Fibroblast of lung (primary cell): ENCODE results near the gene SDHA. TPM values are rescaled to one million over a fixed set of nuclear protein-coding genes. Genes with fewer than 3 reads are reported as not detected.
A peak's percentile ranks its signal among the peaks of the same experiment; 100 is the strongest.

ENCODE experiments used
- DNase-seq, 2 donors: peaks; one replicate each; pipeline versions ENCODE4 v3.0.0 to v3.0.0-alpha.2; 2010; ENCODE audit warnings: low read depth in 2 of 2
- H2AFZ ChIP-seq: 2 replicates; pipeline ENCODE4 v1.5.1; 2012; ENCODE audit warnings: low read length, control low read depth, inconsistent platforms
- H3K27ac ChIP-seq: 2 replicates; pipeline ENCODE4 v1.5.1; 2011; ENCODE audit warnings: low read length, control low read depth; ENCODE audit not compliant: insufficient read depth
- H3K27me3 ChIP-seq: 2 replicates; pipeline ENCODE4 v1.5.1; 2011; ENCODE audit warnings: mild to moderate bottlenecking, low read length; ENCODE audit not compliant: control insufficient read depth, insufficient read depth
- H3K36me3 ChIP-seq: 2 replicates; pipeline ENCODE4 v1.5.1; 2011; ENCODE audit warnings: low read length; ENCODE audit not compliant: control insufficient read depth, insufficient read depth
- H3K4me1 ChIP-seq: 2 replicates; pipeline ENCODE4 v1.5.1; 2011; ENCODE audit warnings: low read length; ENCODE audit not compliant: control insufficient read depth, insufficient read depth; ENCODE audit errors: extremely low read depth
- H3K4me2 ChIP-seq: 2 replicates; pipeline ENCODE4 v1.5.1; 2011; ENCODE audit warnings: low read length, control low read depth; ENCODE audit not compliant: insufficient read depth; ENCODE audit errors: extremely low read depth
- H3K4me3 ChIP-seq, 4 experiments: fragments of 200-600 bp in 1 of 4; sonication (generic) in 1 of 4; replicated peaks in 1 of 4; 2 replicates each; pipeline ENCODE4 v1.5.1; 2011 to 2016; ENCODE audit warnings: low read length in 4 of 4, low read depth in 3 of 4, mild to moderate bottlenecking in 3 of 4, control low read depth in 2 of 4, inconsistent platforms in 1 of 4, mixed read lengths in 1 of 4; ENCODE audit not compliant: insufficient read depth in 1 of 4; ENCODE audit errors: control extremely low read depth in 1 of 4
- H3K79me2 ChIP-seq: 2 replicates; pipeline ENCODE4 v1.5.1; 2012; ENCODE audit warnings: mild to moderate bottlenecking, low read length, inconsistent platforms; ENCODE audit not compliant: control insufficient read depth, insufficient read depth
- H3K9ac ChIP-seq: 2 replicates; pipeline ENCODE4 v1.5.1; 2011; ENCODE audit warnings: mild to moderate bottlenecking, low read length, control low read depth; ENCODE audit not compliant: insufficient read depth
- H3K9me3 ChIP-seq: 2 replicates; pipeline ENCODE4 v1.5.1; 2012; ENCODE audit warnings: low read depth, low read length; ENCODE audit not compliant: control insufficient read depth, insufficient read depth
- H4K20me1 ChIP-seq: 2 replicates; pipeline ENCODE4 v1.5.1; 2011; ENCODE audit warnings: low read length; ENCODE audit not compliant: control insufficient read depth, insufficient read depth; ENCODE audit errors: extremely low read depth
- CTCF ChIP-seq, 2 donors: IDR thresholded peaks in 1 of 2; conservative IDR thresholded peaks in 1 of 2; 1 replicate in 1 of 2; 2 replicates in 1 of 2; pipeline ENCODE4 v1.5.1; 2011 to 2012; ENCODE audit warnings: low read length in 2 of 2, control low read depth in 1 of 2, inconsistent platforms in 1 of 2, low read depth in 1 of 2, mild to moderate bottlenecking in 1 of 2
- EZH2 ChIP-seq: IDR thresholded peaks from 2 replicates; pipeline ENCODE4 v1.5.1; 2012; ENCODE audit warnings: low read length, control low read depth, mild to moderate bottlenecking; ENCODE audit errors: missing control alignments
- polyA plus RNA-seq, 2 donors: library from polyadenylated mRNA; depleted of rRNA in 1 of 2; stranded (reverse) in 1 of 2; unstranded in 1 of 2; fragments of >200 nt; gene quantifications; 2 replicates each; pipeline ENCODE4 v1.2.1, GENCODE V29; 2011 to 2012; ENCODE audit warnings: missing spikeins in 1 of 2
- total RNA-seq: library from RNA; depleted of rRNA; stranded (reverse); fragments of >200 nt; gene quantifications from 2 replicates; pipeline ENCODE4 v1.2.1, GENCODE V29; 2014

Gene SDHA
- total and polyA plus RNA-seq, 2 donors (not counting 1 experiment from before 2014, with no cell fraction given), result 89.6 to 150 TPM

DNA sequence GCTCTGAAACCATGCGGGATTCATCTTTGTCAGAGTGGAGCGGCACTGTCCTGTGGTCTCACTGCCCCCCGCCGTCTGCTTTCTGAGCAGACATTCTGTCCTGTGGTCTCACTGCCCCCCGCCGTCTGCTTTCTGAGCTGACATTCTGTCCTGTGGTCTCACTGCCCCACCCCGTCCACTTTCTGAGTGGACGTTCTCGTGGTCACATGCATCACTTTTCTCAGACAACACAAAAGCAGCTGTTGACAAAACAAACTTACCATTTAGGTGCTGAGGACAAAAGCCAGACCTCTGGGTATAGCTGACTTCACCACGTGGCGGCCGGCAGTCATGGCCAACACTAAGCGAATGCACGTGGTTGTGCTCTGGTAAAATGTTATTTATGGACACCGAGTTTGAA is 24.0 kb upstream of the SDHA start:
- no peaks in the 10 kb centered on the region for H3K9me3 ChIP-seq
- no peaks in the 10 kb centered on the region for H3K4me1 ChIP-seq
- peaks cover 4% of the 10 kb centered on the region for H3K27me3 ChIP-seq
- no peak overlapping the region for H3K27ac ChIP-seq
- no peak for TF ChIP-seq EZH2
- TF ChIP-seq CTCF (conservative IDR thresholded peaks at IDR 0.05 in 1 of 2, IDR thresholded peaks at IDR 0.05 in 1 of 2; ENCODE audit: low read depth in 1 of 2, low read length in 2 of 2), result no peak
- no peak overlapping the region for H3K4me2 ChIP-seq
- H4K20me1 ChIP-seq, result no peaks in the 10 kb centered on the region
- DNase-seq, result no peak
- no peaks in the 10 kb centered on the region for H3K79me2 ChIP-seq
- H2AFZ ChIP-seq, result no peak overlapping the region
- H3K9ac ChIP-seq, result no peak overlapping the region
- no peaks in the 10 kb centered on the region for H3K36me3 ChIP-seq
- no peak overlapping the region for H3K4me3 ChIP-seq

- Histone ChIP-seq H3K79me2 (no peaks in the 10 kb centered on the region), H3K27ac (no peak overlapping the region), H3K9ac (no peak overlapping the region), H3K27me3 (peaks cover 4% of the 10 kb centered on the region), H3K4me1 (no peaks in the 10 kb centered on the region), H4K20me1 (no peaks in the 10 kb centered on the region), H2AFZ (no peak overlapping the region), H3K4me2 (no peak overlapping the region), H3K9me3 (no peaks in the 10 kb centered on the region), H3K36me3 (no peaks in the 10 kb centered on the region), H3K4me3 (no peak overlapping the region)
- TF ChIP-seq EZH2, result no peak
- no peak for TF ChIP-seq CTCF (conservative IDR thresholded peaks at IDR 0.05 in 1 of 2, IDR thresholded peaks at IDR 0.05 in 1 of 2; ENCODE audit: low read depth in 1 of 2, low read length in 2 of 2)
- no peak for DNase-seq
Observed at GRCh38 chr5:194603-195209, 23.4 kb upstream of the SDHA start.

DNA sequence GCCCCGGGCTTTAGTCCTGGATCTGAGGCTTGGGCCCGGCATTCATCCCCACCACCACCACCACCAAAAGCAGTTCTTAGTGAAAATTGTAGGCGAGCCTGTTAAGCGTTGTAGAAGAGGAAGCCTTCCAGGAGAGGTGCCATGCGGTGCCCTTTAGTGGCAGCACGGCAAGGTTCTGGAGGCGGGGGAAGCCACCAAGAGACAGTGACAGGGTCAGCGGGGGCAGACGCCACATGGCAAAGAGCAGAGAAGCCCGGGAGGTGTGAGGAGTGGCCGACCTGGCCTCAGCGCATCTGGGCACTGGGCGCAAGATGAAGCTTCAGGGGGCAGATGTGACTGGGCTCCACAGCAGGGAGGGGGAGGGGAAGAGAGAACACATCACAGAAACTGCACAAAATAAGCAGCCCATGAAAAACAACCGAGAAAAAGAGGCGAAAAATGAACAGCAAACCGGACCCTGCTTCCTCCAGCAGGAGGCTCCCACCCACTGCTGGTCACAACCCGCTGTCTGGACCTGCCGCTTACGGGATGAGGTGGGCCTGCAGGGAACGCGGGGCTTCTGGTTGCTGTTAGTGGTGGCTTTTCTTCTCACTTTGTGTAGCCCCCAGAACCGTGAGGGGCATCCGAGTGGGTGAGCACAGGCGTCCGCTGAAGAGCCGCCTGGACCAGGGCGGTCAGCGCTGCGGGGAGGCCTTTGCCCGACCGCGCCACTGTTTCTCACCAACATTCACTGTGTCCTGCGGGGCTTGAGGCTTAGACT is 22.5 kb upstream of the SDHA start:
- Histone ChIP-seq H3K9ac (no peak overlapping the region), H2AFZ (no peak overlapping the region), H3K4me2 (no peak overlapping the region), H4K20me1 (no peaks in the 10 kb centered on the region), H3K4me1 (no peaks in the 10 kb centered on the region), H3K36me3 (no peaks in the 10 kb centered on the region), H3K79me2 (no peaks in the 10 kb centered on the region), H3K27me3 (peaks cover 4% of the 10 kb centered on the region), H3K27ac (no peak overlapping the region), H3K9me3 (no peaks in the 10 kb centered on the region), H3K4me3 (no peak overlapping the region)
- TF ChIP-seq EZH2 (no peak), CTCF (conservative IDR thresholded peaks at IDR 0.05 in 1 of 2, IDR thresholded peaks at IDR 0.05 in 1 of 2; ENCODE audit: low read depth in 1 of 2, low read length in 2 of 2) (peak in 1 of 2 donors; percentile 13)
- no peak for DNase-seq
